GM12878 (cell line): ENCODE measurements around the gene HERPUD1. TPM values are rescaled to one million over a fixed set of nuclear protein-coding genes. Genes with fewer than 3 reads are reported as not detected.

Experiments
- ATAC-seq: fragments of 200-7000 bp; cut with Tn5 transposase; 3 replicates; pipeline ENCODE4 v1.9.1; 2020; ENCODE audit warnings: mild to moderate bottlenecking, moderate library complexity
- BruUV-seq: library from RNA; stranded (reverse); fragments of 400-500 nt; replicated peaks from 2 replicates; lab custom pipeline; 2021; lab: Mats Ljungman, UMichigan
- CTCF ChIA-PET: fragments of 300-600 bp; sonication (Branson Sonifier 250); formaldehyde crosslinking; extraction: SDS; loops from one replicate; lab custom pipeline; 2021; ENCODE audit warnings: inconsistent platforms; lab: Yijun Ruan, JAX
- POLR2A ChIA-PET: fragments of 350-600 bp; formaldehyde crosslinking; extraction: SDS; loops from one replicate; lab custom pipeline; 2021; ENCODE audit warnings: inconsistent platforms; lab: Charles Lee
- RAD21 ChIA-PET: fragments of 300-600 bp; sonication (Branson Sonifier 250); formaldehyde crosslinking; loops from one replicate; lab custom pipeline; 2023; ENCODE audit warnings: antibody characterized with exemption; ENCODE audit not compliant: unreplicated experiment; lab: Charles Lee
- SMC1A ChIA-PET: fragments of 300-600 bp; sonication (Branson Sonifier 250); formaldehyde crosslinking; loops from one replicate; lab custom pipeline; 2023; ENCODE audit not compliant: unreplicated experiment, uncharacterized antibody; lab: Charles Lee
- DNase-seq: peaks from one replicate; pipeline ENCODE4 v3.0.0-alpha.2; 2011; ENCODE audit warnings: low read depth, low spot score
- FAIRE-seq: peaks from 3 replicates; lab custom pipeline; 2011; peaks lifted over from hg19 to GRCh38; lab: Jason Lieb, UNC
- H2AFZ ChIP-seq: 2 replicates; pipeline ENCODE4 v1.6.0; 2011; ENCODE audit warnings: low read depth, low read length, control low read depth; ENCODE audit not compliant: control insufficient read depth
- H3K27ac ChIP-seq: 2 replicates; pipeline ENCODE4 v1.5.1; 2011; ENCODE audit warnings: control low read depth; ENCODE audit not compliant: control insufficient read depth, insufficient read depth
- H3K27me3 ChIP-seq, 2 experiments: replicated peaks in 1 of 2; 2 replicates each; pipeline versions ENCODE4 v1.6.0 to v1.6.1; 2011; ENCODE audit warnings: low read length in 1 of 2; ENCODE audit not compliant: control insufficient read depth in 2 of 2, insufficient read depth in 2 of 2
- H3K36me3 ChIP-seq, 2 experiments: 2 replicates each; pipeline ENCODE4 v1.5.1; 2011; ENCODE audit warnings: low read length in 1 of 2; ENCODE audit not compliant: control insufficient read depth in 2 of 2, insufficient read depth in 2 of 2
- H3K4me1 ChIP-seq: 2 replicates; pipeline ENCODE4 v1.6.1; 2011; ENCODE audit warnings: mild to moderate bottlenecking, low read length, moderate library complexity, mixed read lengths; ENCODE audit not compliant: control insufficient read depth, insufficient read depth
- H3K4me2 ChIP-seq: 2 replicates; pipeline ENCODE4 v1.6.0; 2011; ENCODE audit warnings: control low read depth; ENCODE audit not compliant: control insufficient read depth, insufficient read depth
- H3K4me3 ChIP-seq: fragments of 200-600 bp; sonication (generic); 2 replicates; pipeline ENCODE4 v1.5.1; 2016
- H3K79me2 ChIP-seq: 2 replicates; pipeline ENCODE4 v1.6.0; 2011; ENCODE audit warnings: low read length; ENCODE audit not compliant: control insufficient read depth, insufficient read depth
- H3K9ac ChIP-seq: 2 replicates; pipeline ENCODE4 v1.8.0; 2011; ENCODE audit warnings: low read length, control low read depth, mixed read lengths; ENCODE audit not compliant: control insufficient read depth, insufficient read depth
- H3K9me3 ChIP-seq: replicated peaks from 3 replicates; pipeline ENCODE4 v1.5.1; 2011; ENCODE audit warnings: mild to moderate bottlenecking, low read length; ENCODE audit not compliant: control insufficient read depth, insufficient read depth
- H4K20me1 ChIP-seq: 2 replicates; pipeline ENCODE4 v1.6.0; 2011; ENCODE audit not compliant: control insufficient read depth, insufficient read depth
- BACH1 ChIP-seq: fragments of 450-650 bp; IDR thresholded peaks from 2 replicates; pipeline ENCODE4 v1.6.1; 2017; ENCODE audit warnings: mild to moderate bottlenecking, borderline replicate concordance
- CBX5 ChIP-seq: sonication (generic); IDR thresholded peaks from 2 replicates; pipeline ENCODE4 v1.6.1; 2016; ENCODE audit warnings: low read depth, moderate library complexity, mild to moderate bottlenecking, inconsistent platforms
- ESRRA ChIP-seq: IDR thresholded peaks from 2 replicates; pipeline ENCODE4 v1.6.1; 2012; ENCODE audit warnings: mild to moderate bottlenecking, low read length, improper control_type of control experiment
- HDGF ChIP-seq: fragments of 450-650 bp; IDR thresholded peaks from 2 replicates; pipeline ENCODE4 v1.6.1; 2016; ENCODE audit warnings: antibody characterized with exemption
- NFIC ChIP-seq: IDR thresholded peaks from 2 replicates; pipeline ENCODE4 v1.6.1; 2012; ENCODE audit warnings: low read depth, mild to moderate bottlenecking, inconsistent platforms, low read length, moderate library complexity
- WGBS: methylation state at CpG from one replicate; pipeline ENCODE4 v1.1.6; 2016; ENCODE audit warnings: low lambda C conversion rate; ENCODE audit not compliant: insufficient replicate concordance, insufficient coverage; ENCODE audit errors: missing lambda C conversion rate; 5-methylcytosine and 5-hydroxymethylcytosine counted together
- in situ Hi-C: fragments of 300-500 bp; cut with MboI; formaldehyde crosslinking; loops from 9 replicates; pipeline ENCODE4 v1.14.3; 2018; ENCODE audit warnings: mixed read lengths
- intact Hi-C: fragments of 100-400 bp; cut with micrococcal nuclease; formaldehyde crosslinking; loops from one replicate; pipeline ENCODE4 v1.14.2; 2022; ENCODE audit not compliant: unreplicated experiment
- polyA plus RNA-seq, 11 experiments: library from polyadenylated mRNA; depleted of rRNA in 4 of 11; unstranded in 6 of 11; stranded (reverse) in 5 of 11; fragments of >200 nt; fragmentation: Nextera tagmentation in 4 of 11; fragmentation: Illumina TruSeq in 1 of 11; extraction: Ambion mirVana in 4 of 11; extraction: Trizol in 1 of 11; gene quantifications; 1 replicate in 1 of 11; 2 replicates in 10 of 11; pipeline versions ENCODE4 v1.2.1 to v1.2.3, GENCODE V29; 2011 to 2016; ENCODE audit warnings: inconsistent platforms in 2 of 11, missing spikeins in 2 of 11, low read depth in 1 of 11
- total RNA-seq, 4 experiments: library from RNA; depleted of rRNA in 3 of 4; stranded (reverse); fragments of >200 nt in 3 of 4; fragmentation: Illumina TruSeq in 1 of 4; extraction: Trizol in 1 of 4; gene quantifications; 2 replicates each; pipeline versions ENCODE4 v1.2.1 to v1.2.3, GENCODE V29; 2013 to 2021
- TF ChIP-seq, protein P1 (sequence below): fragments of 450-650 bp; IDR thresholded peaks from 2 replicates; pipeline ENCODE4 v1.6.1; 2017; ENCODE audit warnings: mild to moderate bottlenecking, moderate library complexity

The HERPUD1 gene
- total and polyA plus RNA-seq, 10 of the 15 experiments (the other 5 are each of a cell fraction or from before 2014, with no cell fraction given): 32.6 to 212 (median 122) TPM

DNA sequence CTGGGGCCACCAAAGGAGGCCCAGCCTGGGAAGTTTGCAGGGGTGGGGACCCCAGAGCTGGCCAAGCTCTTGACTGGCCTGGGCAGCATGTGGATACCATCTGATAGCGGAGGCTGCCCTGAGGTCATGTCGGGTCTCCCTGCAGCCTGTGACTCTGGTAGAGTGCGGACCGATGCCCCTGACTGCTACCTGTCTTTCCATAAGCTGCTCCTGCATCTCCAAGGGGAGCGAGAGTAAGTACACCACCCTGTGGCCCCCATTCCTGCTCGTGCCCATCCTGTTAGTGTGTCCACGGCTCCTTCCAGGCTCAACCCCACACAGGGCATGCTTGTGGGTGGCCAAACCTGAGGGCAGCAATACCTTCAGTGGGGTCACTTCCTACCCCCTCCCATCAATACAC, 37.8 kb downstream of the HERPUD1 start:
- ATAC-seq: no peak
- Histone ChIP-seq H3K27me3 (no peaks in the 10 kb centered on the region), H4K20me1 (no peaks in the 10 kb centered on the region), H2AFZ (no peak overlapping the region), H3K27ac (no peak overlapping the region), H3K4me1 (peaks cover 50% of the 10 kb centered on the region), H3K9ac (no peak overlapping the region), H3K9me3 (no peaks in the 10 kb centered on the region), H3K36me3 (no peaks in the 10 kb centered on the region), H3K4me2 (no peak overlapping the region)
- RAD21 ChIA-PET: interaction anchor here (1.8 to 22.4 kb wide), 7 partner anchors 13 to 82 kb away, joined by 5 to 473 read pairs (median 36); partner anchors contain the start of gene NLRC5
- intact Hi-C loops (loop anchor here (5.0 kb wide), 1 partner anchor 218 kb away; the partner anchor contains the start of genes PSME3IP1 and RSPRY1), in situ Hi-C loops (loop anchor here (5.0 kb wide), 1 partner anchor 73 kb away; no protein-coding TSS in a partner anchor)
- POLR2A ChIA-PET: interaction anchor here (1.2 to 17.6 kb wide), 11 partner anchors 14 to 95 kb away, joined by 3 to 343 read pairs (median 6); partner anchors contain the start of gene NLRC5
- SMC1A ChIA-PET: interaction anchor here (1.1 to 31.6 kb wide), 10 partner anchors 8 to 102 kb away, joined by 3 to 604 read pairs (median 13); partner anchors contain the start of gene NLRC5
- CTCF ChIA-PET: interaction anchor here (0.7 to 17.5 kb wide), 14 partner anchors 8 to 177 kb away, joined by 3 to 420 read pairs (median 4); partner anchors contain the start of genes CETP and NLRC5
- DNase-seq: no peak
- 85% methylated on average over 7 of the region's 7 CpGs for WGBS
- FAIRE-seq: no peak
- no peak for TF ChIP-seq NFIC
- no peak for TF ChIP-seq BACH1
- no peak for TF ChIP-seq HDGF
- TF ChIP-seq CBX5: no peak
- no peak for TF ChIP-seq ESRRA
- TF ChIP-seq, protein P1, sequence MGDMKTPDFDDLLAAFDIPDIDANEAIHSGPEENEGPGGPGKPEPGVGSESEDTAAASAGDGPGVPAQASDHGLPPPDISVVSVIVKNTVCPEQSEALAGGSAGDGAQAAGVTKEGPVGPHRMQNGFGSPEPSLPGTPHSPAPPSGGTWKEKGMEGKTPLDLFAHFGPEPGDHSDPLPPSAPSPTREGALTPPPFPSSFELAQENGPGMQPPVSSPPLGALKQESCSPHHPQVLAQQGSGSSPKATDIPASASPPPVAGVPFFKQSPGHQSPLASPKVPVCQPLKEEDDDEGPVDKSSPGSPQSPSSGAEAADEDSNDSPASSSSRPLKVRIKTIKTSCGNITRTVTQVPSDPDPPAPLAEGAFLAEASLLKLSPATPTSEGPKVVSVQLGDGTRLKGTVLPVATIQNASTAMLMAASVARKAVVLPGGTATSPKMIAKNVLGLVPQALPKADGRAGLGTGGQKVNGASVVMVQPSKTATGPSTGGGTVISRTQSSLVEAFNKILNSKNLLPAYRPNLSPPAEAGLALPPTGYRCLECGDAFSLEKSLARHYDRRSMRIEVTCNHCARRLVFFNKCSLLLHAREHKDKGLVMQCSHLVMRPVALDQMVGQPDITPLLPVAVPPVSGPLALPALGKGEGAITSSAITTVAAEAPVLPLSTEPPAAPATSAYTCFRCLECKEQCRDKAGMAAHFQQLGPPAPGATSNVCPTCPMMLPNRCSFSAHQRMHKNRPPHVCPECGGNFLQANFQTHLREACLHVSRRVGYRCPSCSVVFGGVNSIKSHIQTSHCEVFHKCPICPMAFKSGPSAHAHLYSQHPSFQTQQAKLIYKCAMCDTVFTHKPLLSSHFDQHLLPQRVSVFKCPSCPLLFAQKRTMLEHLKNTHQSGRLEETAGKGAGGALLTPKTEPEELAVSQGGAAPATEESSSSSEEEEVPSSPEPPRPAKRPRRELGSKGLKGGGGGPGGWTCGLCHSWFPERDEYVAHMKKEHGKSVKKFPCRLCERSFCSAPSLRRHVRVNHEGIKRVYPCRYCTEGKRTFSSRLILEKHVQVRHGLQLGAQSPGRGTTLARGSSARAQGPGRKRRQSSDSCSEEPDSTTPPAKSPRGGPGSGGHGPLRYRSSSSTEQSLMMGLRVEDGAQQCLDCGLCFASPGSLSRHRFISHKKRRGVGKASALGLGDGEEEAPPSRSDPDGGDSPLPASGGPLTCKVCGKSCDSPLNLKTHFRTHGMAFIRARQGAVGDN: no peak
- TF ChIP-seq, all 136 proteins: peak for 0
- H3K79me2 ChIP-seq: no peaks in the 10 kb centered on the region
- BruUV-seq: no TSS peak
- H3K4me3 ChIP-seq: no peak overlapping the region
